ENCODE measurements around the gene SERPINA3.

SERPINA3 gene

GRCh38 chr14:94612174-94612573 is at the start of gene SERPINA3:
SERPINA3 (plus strand) TSS chr14:94612391; CDS start chr14:94614442, 2,051 bp downstream.
- TF ChIP-seq EZH2phosphoT487 (IDR thresholded peaks at IDR 0.05; ENCODE audit: borderline replicate concordance) = no peak
- TF ChIP-seq CTCF (conservative IDR thresholded peaks at IDR 0.05; ENCODE audit: low read length) = no peak
- Histone ChIP-seq H3K27me3 (ENCODE audit: insufficient read depth, low read length, poor library complexity, severe bottlenecking) (no peaks in the 10 kb centered on the region), H3K4me2 (ENCODE audit: low read depth, low read length, poor library complexity, severe bottlenecking) (no peak within 1 kb of the TSS), H3K36me3 (ENCODE audit: insufficient read depth, low read length) (no peaks in the 10 kb centered on the region), H3K79me2 (ENCODE audit: insufficient read depth, low read length) (no peaks in the 10 kb centered on the region), H4K20me1 (ENCODE audit: insufficient read depth, low read length, poor library complexity, severe bottlenecking) (no peaks in the 10 kb centered on the region), H2AFZ (ENCODE audit: low read length) (no peak within 1 kb of the TSS), H3F3A (ENCODE audit: low read depth) (no peaks in the 10 kb centered on the region), H3K9me2 (replicated peaks; ENCODE audit: low read depth, low read length) (no peaks in the 10 kb centered on the region), H3K9ac (ENCODE audit: low read depth, low read length, poor library complexity, severe bottlenecking) (no peak within 1 kb of the TSS), H3K4me3 (ENCODE audit: low read length, poor library complexity, severe bottlenecking) (no peak within 1 kb of the TSS), H3K9me3 (ENCODE audit: insufficient read depth, low read depth, low read length) (peaks cover 2% of the 10 kb centered on the region; the same call in 1 of the 2 replicates), H3K4me1 (ENCODE audit: insufficient read depth, low read length, poor library complexity, severe bottlenecking) (no peaks in the 10 kb centered on the region)

- Histone ChIP-seq H3K27me3 (ENCODE audit: insufficient read depth, low read length, poor library complexity, severe bottlenecking) (no peaks in the 10 kb centered on the region), H3K9me3 (ENCODE audit: insufficient read depth, low read depth, low read length) (peaks cover 4% of the 10 kb centered on the region; the same call in 1 of the 2 replicates), H3K4me3 (ENCODE audit: low read length, poor library complexity, severe bottlenecking) (no peak overlapping the region), H3K4me2 (ENCODE audit: low read depth, low read length, poor library complexity, severe bottlenecking) (no peak overlapping the region), H2AFZ (ENCODE audit: low read length) (no peak overlapping the region), H3K36me3 (ENCODE audit: insufficient read depth, low read length) (no peaks in the 10 kb centered on the region), H3K79me2 (ENCODE audit: insufficient read depth, low read length) (no peaks in the 10 kb centered on the region), H3K4me1 (ENCODE audit: insufficient read depth, low read length, poor library complexity, severe bottlenecking) (no peaks in the 10 kb centered on the region), H3K9ac (ENCODE audit: low read depth, low read length, poor library complexity, severe bottlenecking) (no peak overlapping the region), H3K9me2 (replicated peaks; ENCODE audit: low read depth, low read length) (no peaks in the 10 kb centered on the region), H4K20me1 (ENCODE audit: insufficient read depth, low read length, poor library complexity, severe bottlenecking) (no peaks in the 10 kb centered on the region), H3F3A (ENCODE audit: low read depth) (no peaks in the 10 kb centered on the region)
- TF ChIP-seq CTCF (conservative IDR thresholded peaks at IDR 0.05; ENCODE audit: low read length) (no peak), EZH2phosphoT487 (IDR thresholded peaks at IDR 0.05; ENCODE audit: borderline replicate concordance) (no peak)
Observed at GRCh38 chr14:94562941-94563883, 49.0 kb upstream of the SERPINA3 start.

- H3K27me3 ChIP-seq (ENCODE audit: insufficient read depth, low read length, poor library complexity, severe bottlenecking) = no peaks in the 10 kb centered on the region
- no peak overlapping the region for H2AFZ ChIP-seq (ENCODE audit: low read length)
- H3K4me3 ChIP-seq (ENCODE audit: low read length, poor library complexity, severe bottlenecking) = no peak overlapping the region
- H3K9me2 ChIP-seq (replicated peaks; ENCODE audit: low read depth, low read length) = no peaks in the 10 kb centered on the region
- no peaks in the 10 kb centered on the region for H4K20me1 ChIP-seq (ENCODE audit: insufficient read depth, low read length, poor library complexity, severe bottlenecking)
- H3K4me1 ChIP-seq (ENCODE audit: insufficient read depth, low read length, poor library complexity, severe bottlenecking) = no peaks in the 10 kb centered on the region
- no peaks in the 10 kb centered on the region for H3K79me2 ChIP-seq (ENCODE audit: insufficient read depth, low read length)
- H3K4me2 ChIP-seq (ENCODE audit: low read depth, low read length, poor library complexity, severe bottlenecking) = no peak overlapping the region
- peaks cover 4% of the 10 kb centered on the region; the same call in 1 of the 2 replicates for H3K9me3 ChIP-seq (ENCODE audit: insufficient read depth, low read depth, low read length)
- no peak overlapping the region for H3K9ac ChIP-seq (ENCODE audit: low read depth, low read length, poor library complexity, severe bottlenecking)
- no peaks in the 10 kb centered on the region for H3K36me3 ChIP-seq (ENCODE audit: insufficient read depth, low read length)
- H3F3A ChIP-seq (ENCODE audit: low read depth) = no peaks in the 10 kb centered on the region
- no peak for TF ChIP-seq CTCF (conservative IDR thresholded peaks at IDR 0.05; ENCODE audit: low read length)
- TF ChIP-seq EZH2phosphoT487 (IDR thresholded peaks at IDR 0.05; ENCODE audit: borderline replicate concordance) = no peak
Observed at GRCh38 chr14:94564381-94564780, 47.8 kb upstream of the SERPINA3 start.
